ENCODE results near the gene LINS1. TPM values are rescaled to one million over a fixed set of nuclear protein-coding genes. Genes with fewer than 3 reads are reported as not detected.
"Not testable (repeated sequence)": the region's sequence is repeated elsewhere in the genome, so short reads cannot be mapped to it uniquely, and the experiment has no call there.

The LINS1 gene
- total RNA-seq, 1 donor from 2014 or later = 4.6 TPM

DNA sequence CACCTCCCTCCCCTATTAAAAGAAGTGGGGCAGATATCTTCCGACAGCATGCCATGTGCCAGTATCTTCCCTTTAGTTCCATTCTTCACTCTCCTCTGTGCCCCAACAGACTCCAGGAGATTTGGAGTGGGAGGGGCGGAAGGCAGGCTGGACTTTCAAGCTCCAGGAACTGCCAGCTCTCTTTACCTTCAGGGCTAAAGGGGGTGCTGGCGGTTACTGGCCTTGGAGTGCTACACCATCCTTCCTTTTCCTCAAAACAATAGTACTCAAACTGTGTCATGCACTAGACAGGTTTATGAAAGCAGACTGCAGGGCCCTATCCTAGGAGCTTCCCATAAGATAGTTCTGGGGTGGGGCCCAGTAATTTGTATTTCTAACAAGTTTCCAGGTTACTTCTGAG lies 6.0 kb downstream of the LINS1 start:
- no peak for DNase-seq (ENCODE audit: low read depth)
- TF ChIP-seq, protein P1, sequence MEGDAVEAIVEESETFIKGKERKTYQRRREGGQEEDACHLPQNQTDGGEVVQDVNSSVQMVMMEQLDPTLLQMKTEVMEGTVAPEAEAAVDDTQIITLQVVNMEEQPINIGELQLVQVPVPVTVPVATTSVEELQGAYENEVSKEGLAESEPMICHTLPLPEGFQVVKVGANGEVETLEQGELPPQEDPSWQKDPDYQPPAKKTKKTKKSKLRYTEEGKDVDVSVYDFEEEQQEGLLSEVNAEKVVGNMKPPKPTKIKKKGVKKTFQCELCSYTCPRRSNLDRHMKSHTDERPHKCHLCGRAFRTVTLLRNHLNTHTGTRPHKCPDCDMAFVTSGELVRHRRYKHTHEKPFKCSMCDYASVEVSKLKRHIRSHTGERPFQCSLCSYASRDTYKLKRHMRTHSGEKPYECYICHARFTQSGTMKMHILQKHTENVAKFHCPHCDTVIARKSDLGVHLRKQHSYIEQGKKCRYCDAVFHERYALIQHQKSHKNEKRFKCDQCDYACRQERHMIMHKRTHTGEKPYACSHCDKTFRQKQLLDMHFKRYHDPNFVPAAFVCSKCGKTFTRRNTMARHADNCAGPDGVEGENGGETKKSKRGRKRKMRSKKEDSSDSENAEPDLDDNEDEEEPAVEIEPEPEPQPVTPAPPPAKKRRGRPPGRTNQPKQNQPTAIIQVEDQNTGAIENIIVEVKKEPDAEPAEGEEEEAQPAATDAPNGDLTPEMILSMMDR (conservative IDR thresholded peaks at IDR 0.05; ENCODE audit: low read depth, low read length) = no peak
- no peak overlapping the region for H3K4me3 ChIP-seq (ENCODE audit: low read depth, low read length)

DNA sequence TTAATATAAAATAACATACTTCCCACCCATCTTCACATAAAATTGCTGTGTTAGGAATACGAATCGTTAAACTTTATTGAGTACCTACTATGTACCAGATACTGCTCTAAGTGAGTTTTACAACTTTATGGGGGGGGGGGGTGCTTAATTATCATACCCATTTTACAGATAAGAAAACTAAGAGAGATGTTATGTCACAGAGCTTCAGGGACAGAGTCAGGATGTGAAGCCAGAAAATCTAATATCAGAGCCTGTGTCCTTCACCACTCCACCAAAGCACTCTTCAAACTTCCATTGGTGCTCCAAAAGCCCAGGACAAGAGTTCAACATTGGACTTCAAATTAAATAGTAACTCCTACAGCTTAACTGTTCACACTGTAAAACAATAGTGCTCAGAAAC lies 8.6 kb downstream of the LINS1 start:
- no peak for DNase-seq (ENCODE audit: low read depth)

DNA sequence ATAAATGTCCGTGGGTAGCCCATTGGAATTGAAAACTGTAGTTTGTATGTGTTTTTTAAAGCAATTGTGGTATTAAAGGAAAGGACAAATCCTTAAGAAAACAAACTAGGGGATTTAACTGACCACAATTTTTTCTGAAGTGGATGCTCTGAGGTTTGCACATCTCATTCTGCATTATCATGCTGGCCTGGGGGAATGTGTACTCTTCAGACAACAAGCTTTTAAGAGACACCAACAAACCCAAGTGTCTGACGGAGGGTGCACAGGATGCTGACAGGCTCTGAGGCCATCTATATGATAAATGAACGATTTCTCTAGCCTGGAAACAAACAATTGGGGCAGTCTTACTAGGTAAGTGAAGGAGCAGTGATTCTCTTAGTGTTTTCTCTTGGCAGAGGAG lies 9.1 kb downstream of the LINS1 start:
- no peak for DNase-seq (ENCODE audit: low read depth)

More for the DNA sequence above, 8.6 kb downstream of the LINS1 start:
- TF ChIP-seq, protein P1 (conservative IDR thresholded peaks at IDR 0.05; ENCODE audit: low read depth, low read length) = no peak
- no peak overlapping the region for H3K4me3 ChIP-seq (ENCODE audit: low read depth, low read length)

DNA sequence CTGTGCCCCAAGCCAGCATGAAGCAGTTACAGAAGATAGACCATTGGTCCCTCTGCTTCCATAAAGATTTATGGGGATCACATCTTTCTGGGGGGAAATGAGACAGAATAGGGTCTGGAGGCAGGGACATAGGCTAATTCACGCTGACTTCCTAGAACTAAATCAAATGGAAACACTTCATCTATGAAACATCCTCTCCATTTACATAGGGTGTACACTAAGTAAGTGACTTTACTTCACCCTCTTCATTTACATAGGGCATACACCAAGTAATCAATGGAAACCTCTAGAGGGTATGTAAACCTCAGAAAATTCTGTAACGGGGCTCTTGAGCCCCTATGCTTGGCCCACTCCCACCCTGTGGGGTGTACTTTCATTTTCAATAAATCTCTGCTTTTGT lies 10.1 kb downstream of the LINS1 start:
- DNase-seq (ENCODE audit: low read depth) = no peak
- no peak overlapping the region for H3K4me3 ChIP-seq (ENCODE audit: low read depth, low read length)
- TF ChIP-seq, protein P1 (conservative IDR thresholded peaks at IDR 0.05; ENCODE audit: low read depth, low read length) = no peak

More for the DNA sequence above, 9.1 kb downstream of the LINS1 start:
- TF ChIP-seq, protein P1 (conservative IDR thresholded peaks at IDR 0.05; ENCODE audit: low read depth, low read length) = no peak
- no peak overlapping the region for H3K4me3 ChIP-seq (ENCODE audit: low read depth, low read length)

DNA sequence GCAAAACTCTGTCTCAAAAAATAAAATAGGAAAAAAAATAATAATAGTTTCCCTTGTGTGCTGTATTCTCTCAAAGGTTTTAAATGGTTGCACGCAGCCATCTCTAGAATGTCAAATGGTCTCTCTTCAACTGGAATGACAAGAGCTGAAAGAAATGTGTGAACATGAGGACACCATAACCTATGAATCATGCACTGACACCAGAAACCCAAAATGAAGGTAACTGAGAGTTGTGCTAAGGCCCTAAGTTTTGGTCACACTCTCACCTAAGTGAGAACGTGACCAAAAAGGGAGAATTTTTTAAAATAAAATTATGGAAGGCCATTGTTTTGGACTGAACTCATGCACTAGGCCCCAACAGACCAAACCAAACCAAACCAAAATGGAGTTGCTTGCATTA lies 10.8 kb downstream of the LINS1 start:
- not testable (repeated sequence) for DNase-seq (ENCODE audit: low read depth); H3K4me3 ChIP-seq (ENCODE audit: low read depth, low read length)

DNA sequence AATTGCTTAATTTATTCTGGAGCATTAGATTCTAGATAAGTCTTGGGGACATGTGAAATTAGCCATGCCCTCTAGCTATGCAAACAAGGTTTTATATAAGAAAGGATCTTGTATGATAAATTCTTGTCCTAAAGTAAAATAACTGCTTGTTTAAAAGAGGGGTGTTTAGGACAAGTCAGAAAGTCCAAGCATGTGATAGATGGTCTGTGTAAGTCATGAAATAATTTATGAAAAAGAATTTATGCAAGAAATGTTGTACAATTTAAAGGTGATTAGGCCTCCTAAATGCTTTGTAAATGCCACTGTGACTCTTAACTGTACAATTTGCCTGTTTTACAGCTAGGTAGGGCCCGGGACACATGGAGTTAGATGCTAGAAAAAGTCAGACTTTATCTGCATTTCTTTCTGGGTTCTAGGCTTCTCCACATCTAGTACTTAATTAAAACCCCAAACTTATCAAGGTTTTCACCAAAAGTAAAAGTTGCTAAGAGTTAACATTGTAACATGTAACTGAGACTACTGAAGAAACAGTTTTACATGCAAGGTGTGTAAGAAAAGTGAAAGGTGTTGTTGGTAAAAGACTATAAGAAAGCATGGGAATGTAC lies 13.2 kb downstream of the LINS1 start:
- no peak overlapping the region for H3K4me3 ChIP-seq (ENCODE audit: low read depth, low read length)
- TF ChIP-seq, protein P1 (conservative IDR thresholded peaks at IDR 0.05; ENCODE audit: low read depth, low read length) = no peak
- DNase-seq (ENCODE audit: low read depth) = no peak

DNA sequence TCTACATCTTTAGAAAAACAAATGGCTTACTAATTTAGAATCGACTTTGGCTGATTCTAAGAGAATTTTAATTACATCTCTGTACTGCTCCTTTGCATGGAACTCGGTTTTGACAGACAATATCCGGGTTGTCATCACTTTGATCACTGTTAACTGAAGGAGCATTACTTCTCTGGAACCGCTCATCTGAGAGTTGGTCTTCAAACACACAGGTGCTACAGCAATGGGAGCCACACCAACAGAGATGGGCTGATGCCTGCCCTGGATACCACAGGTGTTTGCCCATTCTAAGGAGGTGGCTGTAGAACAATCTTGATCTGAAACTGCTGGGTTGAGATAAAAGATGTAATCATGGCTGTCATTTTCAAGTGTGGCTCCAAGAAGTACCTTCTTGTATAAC lies 21.6 kb downstream of the LINS1 start:
- TF ChIP-seq, protein P1 (conservative IDR thresholded peaks at IDR 0.05; ENCODE audit: low read depth, low read length) = no peak
- no peak overlapping the region for H3K4me3 ChIP-seq (ENCODE audit: low read depth, low read length)
- no peak for DNase-seq (ENCODE audit: low read depth)
